Stimulated activated CD4-positive, alpha-beta T cell treated with anti-CD3 and anti-CD28 coated beads, Interleukin-2, amount 100 ng/mL, for 24 hours (primary cell): ENCODE results near the gene JCHAIN.
"Not testable (repeated sequence)": the region's sequence is repeated elsewhere in the genome, so short reads cannot be mapped to it uniquely, and the experiment has no call there.

Experiments used
- DNase-seq, 2 donors: peaks; one replicate each; pipeline ENCODE4 v3.0.0-alpha.2; 2020

JCHAIN gene

DNA sequence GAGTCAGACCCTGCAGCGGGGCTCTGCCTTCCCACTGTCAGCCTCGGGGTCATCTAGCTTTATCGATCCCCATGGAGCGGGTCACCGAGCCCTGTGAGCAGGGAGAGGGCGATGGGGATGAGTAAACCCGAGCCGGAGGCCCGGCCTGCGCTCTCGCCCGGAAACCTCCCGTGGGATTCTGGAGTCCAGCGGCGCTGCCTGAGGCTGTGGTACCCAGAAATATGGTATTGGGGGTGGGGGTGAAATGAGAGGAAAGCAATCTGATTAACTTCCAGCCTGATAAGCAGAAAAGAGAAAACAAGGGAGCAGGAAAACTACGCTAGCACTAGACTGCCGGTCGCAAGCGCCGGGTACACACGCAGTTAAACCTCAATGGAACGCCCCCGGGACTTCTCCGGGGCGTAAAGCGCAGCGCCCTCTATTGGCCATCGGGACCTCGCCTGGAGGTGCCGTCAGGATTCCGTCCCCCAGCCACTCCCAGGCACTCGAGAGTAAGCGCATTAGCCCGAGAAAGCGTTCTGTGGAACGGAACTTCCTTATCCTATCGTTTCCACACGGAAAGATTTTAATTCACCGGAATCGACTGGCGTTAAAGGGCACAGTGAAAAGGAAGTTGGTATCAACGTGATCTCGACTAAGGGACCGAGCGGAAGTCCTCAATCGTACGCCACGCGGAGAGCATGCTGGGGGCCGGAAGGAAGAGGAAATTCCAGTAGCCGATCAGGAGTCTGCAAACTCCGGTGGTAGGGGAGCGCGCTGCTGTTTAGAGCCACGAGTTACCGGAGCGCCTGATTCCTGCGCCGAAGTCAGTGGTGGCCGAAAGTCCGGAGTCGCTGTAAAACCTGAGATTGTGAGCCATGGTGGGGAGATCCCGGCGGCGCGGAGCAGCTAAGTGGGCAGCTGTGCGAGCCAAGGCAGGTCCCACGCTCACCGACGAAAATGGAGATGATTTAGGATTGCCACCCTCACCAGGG is 21.8 kb upstream of the JCHAIN start, which contains the start of gene UTP3:
TSS of gene UTP3 (plus strand) at position 712 of the 974 bp plus-strand sequence. CDS start at position 858, 146 bp downstream.
- DNase-seq: peak; percentile 94 to 97

DNA sequence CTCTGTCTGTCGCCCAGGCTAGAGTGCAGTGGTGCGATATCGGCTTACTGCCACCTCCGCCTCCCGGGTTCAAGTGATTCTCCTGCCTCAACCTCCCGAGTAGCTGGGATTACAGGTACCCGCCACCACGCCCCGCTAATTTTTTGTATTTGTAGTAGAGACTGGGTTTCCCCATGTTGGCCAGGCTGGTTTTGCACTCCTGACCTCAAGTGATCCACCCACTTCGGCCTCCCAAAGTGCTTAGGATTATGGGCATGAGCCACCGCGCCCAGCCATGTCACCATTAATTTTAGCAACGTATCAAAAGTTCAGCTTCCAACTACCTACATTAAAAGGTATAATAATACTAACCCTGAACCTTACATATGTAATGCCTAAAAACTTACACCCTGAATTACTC is 21.1 kb upstream of the JCHAIN start:
- peak; percentile 30 to 37 for DNase-seq

- not testable (repeated sequence) for DNase-seq
These were observed 15.8 kb upstream of the JCHAIN start for GRCh38 chr4:70682142-70682541.

GRCh38 chr4:70681704-70682103 is 15.4 kb upstream of the JCHAIN start:
- DNase-seq: no peak

DNA sequence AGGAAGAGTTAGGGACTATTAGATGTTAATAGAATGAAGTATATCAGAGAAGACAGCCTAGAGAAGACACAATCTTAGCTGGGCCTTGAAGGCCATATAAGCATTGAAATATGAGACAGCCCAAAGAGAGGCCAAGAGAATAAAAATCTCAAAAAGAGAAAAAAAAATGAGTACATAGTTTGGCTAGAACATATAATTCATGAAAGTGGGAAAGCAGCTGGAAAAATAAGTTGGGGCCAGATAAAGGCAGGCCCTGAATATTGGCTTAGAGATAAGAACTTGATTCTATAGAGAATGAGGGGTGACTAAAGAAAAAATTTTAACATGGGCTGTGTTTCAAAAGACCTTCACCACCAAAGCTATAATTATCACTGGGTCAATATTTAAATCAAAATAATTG is 14.6 kb upstream of the JCHAIN start:
- DNase-seq: no peak

- no peak for DNase-seq
These were observed 12.2 kb upstream of the JCHAIN start for GRCh38 chr4:70678383-70678999.

DNA sequence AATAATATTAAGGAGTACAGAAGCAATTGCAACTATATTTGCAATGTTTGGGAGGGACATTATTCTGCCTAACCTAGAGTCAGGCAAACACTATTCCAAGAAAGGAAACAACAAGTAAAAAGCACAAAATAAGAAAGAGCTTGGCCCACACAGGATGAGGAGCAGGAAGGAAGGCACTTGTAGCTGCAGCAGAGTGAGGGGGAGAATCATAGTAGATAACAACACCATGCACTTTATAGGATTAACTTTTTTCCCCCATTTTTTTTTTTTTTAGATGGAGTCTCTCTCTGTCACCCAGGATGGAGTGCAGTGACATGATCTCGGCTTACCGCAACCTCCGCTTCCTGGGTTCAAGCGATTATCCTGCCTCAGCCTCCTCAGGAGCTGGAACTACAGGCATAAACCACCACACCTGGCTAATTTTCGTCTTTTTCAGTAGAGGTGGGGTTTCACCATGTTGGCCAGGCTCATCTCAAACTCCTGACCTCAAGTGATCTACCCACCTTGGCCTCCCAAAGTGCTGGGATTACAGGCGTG is 10.3 kb upstream of the JCHAIN start:
- DNase-seq: no peak

- DNase-seq: no peak
These were observed 8.4 kb upstream of the JCHAIN start for GRCh38 chr4:70674731-70675130.

GRCh38 chr4:70674191-70674590 is 7.9 kb upstream of the JCHAIN start:
- DNase-seq: no peak

DNA sequence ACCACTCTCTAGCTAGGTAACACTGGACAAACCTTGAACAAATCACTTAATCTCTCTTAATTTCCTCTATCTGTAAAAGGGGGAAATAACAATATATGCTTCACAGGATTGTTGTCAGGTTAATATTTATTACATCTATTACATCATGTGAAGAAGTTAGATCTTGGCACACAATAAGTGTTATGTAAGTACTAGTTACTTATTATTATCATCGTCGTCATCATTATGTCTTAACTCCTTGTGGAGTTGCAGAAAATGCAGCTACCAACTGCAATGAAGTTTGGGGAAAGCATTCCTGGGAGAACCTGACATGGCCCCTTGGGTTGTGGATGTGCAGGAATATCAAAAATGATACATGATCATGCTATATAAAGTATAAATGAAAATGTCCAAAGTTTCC is 4.8 kb upstream of the JCHAIN start:
- DNase-seq: no peak

DNA sequence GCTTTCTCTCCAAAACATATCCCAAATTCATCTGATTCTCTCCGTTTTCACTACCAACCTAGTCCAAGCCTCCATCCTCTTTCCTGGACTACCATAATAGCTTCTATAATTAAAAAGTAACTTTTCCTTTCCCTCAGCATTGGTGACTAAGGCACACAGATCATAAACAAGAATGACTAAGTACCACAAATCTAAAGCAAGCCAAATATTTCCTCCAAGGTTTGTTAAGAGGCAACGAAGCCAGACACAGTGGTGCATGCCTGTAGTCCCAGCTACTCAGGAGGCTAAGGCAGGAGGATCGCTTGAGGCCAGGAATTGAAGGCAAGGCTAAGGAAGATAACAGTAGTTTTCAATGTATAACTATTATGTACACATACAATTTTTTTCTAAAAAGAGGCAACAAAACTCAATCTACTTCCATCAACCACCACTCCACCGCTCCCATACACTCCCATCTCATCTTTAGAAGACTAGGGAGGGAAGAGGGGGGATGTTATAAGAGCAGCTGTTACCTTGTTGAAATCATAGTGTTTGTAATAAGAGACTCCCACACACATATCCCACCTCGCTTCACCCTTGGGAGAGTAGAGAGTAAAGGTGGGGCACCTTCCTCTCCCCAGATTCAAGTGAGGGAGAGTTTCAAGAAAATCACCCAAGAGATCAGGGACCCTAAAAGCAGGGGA is 4.2 kb upstream of the JCHAIN start:
- DNase-seq: no peak

DNA sequence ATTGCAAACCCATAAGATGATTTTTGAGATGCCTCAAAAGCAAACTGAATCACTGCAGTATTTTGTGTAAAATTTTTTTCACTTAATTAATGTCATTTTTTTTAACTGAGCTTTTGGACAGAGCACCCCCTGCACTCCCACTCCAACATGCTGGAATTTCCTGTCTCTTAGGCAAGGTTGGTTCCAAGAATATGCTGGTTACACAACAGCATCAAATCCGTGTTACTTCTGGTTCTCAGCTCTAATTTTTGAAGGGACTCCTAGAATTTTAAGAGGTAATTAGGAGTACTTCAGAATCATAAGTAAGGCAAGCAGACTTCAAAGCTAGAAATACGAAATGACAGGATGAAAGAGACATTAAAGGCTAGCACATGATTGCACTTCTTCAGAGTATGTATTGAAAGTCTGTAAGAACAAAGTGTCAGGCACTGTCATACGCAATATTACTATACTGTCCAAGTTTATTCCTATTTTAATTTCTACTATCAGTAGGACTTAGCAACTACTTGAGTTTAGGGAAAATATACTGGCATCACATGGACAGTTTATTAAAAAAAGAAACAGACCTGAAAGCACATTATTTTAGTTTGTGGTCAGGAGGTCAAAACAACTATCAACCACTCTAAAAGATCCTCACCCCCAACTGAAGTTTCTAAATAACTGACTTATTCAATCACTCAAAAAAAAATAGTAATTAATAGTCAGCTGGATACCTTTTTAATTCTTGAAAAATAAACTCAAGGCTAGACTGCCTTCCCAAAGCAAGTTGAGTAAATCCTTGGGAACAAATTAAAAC is 1.6 kb upstream of the JCHAIN start:
- DNase-seq: no peak

- peak in 1 of 2 donors; percentile 10 for DNase-seq
These were observed 4.9 kb downstream of the JCHAIN start for GRCh38 chr4:70661309-70661922.

- DNase-seq: no peak
These were observed 6.2 kb downstream of the JCHAIN start for GRCh38 chr4:70660106-70660505.

DNA sequence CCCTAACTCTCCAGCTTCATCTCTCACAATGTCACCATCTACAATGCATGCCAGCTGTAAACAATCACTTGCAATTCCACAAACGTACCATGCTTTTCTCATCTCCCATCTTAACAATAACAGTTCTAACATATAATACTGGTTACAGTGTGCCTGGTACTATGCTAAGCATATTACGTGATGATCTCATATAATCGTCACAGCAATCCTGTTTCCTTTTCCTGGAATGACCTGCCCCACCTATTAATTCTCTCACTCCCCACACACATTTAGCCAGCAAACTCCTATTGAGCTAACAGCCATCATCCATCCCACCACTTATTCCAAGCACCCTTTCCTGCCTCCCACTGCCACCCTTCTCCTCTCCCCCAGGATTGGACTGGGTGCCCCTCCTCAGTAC is 7.9 kb downstream of the JCHAIN start:
- no peak for DNase-seq

DNA sequence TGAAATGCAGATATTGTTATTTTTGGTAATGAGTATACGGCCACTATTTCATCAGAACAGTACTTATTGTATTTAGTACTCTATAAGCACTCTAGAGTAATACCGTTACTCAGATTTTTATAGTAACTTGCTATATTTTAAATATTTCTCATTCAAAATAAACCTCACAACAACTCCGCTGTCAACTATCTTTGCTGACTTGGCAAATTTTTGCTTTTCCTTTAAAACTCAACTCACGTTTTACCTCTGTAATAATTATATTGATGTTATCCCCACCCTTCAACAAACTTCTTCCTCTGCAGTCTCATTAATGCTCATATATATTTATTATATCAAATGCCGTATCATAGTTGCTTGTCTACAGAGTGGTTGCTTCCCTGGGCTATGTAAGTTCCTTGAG is 9.0 kb downstream of the JCHAIN start:
- DNase-seq: no peak

DNA sequence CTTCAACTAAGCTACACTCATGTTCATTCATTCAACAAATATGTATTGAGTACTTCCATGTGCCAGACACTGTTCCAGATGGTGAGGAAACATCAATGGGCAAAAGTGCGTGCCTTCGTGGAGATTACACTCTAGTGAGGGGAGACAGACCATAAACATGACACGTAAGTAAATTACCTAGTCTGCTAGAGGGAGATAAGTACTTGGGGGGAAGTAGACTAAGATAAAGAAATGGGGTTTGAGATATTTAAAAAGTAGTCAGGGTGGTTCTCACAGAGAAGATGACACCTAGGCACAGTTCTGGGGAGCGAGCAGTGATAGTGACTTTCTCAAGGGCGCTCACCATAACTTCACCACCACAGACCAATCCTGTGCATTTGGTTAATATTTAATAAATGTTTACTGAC is 11.7 kb downstream of the JCHAIN start:
- DNase-seq: no peak

GRCh38 chr4:70651864-70652506 is 14.3 kb downstream of the JCHAIN start:
- no peak for DNase-seq

- DNase-seq: not testable (repeated sequence)
These were observed 15.6 kb downstream of the JCHAIN start for GRCh38 chr4:70650741-70651140.

- no peak for DNase-seq
These were observed 26.1 kb downstream of the JCHAIN start for GRCh38 chr4:70640192-70640591.

- no peak for DNase-seq
These were observed 28.9 kb downstream of the JCHAIN start for GRCh38 chr4:70637239-70637913.
